Measurements from ENCODE around the gene CHCHD4. TPM values are rescaled to one million over a fixed set of nuclear protein-coding genes. Genes with fewer than 3 reads are reported as not detected.

CHCHD4 gene
- polyA plus RNA-seq, 1 of the 3 experiments (the other 2 are of a cell fraction) = 15.4 TPM

- H3K9ac ChIP-seq = no peak overlapping the region
- peaks cover 13 to 73% of the 10 kb centered on the region in 2 experiments for H3K36me3 ChIP-seq (replicated peaks in 1 of 2; ENCODE audit: control insufficient read depth in 1 of 2, insufficient read depth in 2 of 2, low read length in 1 of 2)
- H3F3A ChIP-seq (replicated peaks; ENCODE audit: insufficient read depth) = peaks cover 32% of the 10 kb centered on the region
- 100% methylated on average over 1 of the region's 5 CpGs for WGBS (ENCODE audit: low lambda C conversion rate)
- no peaks in the 10 kb centered on the region for H4K20me1 ChIP-seq (ENCODE audit: insufficient read depth)
- CTCF ChIA-PET = no interaction called here
- POLR2A ChIA-PET = no interaction called here
- peaks cover 9 to 16% of the 10 kb centered on the region in 2 experiments for H3K4me1 ChIP-seq (ENCODE audit: control insufficient read depth in 1 of 2, insufficient read depth in 2 of 2, low read depth in 1 of 2, low read length in 1 of 2)
- H2AFZ ChIP-seq (ENCODE audit: low read depth) = no peak overlapping the region
- TF ChIP-seq EZH2phosphoT487 (IDR thresholded peaks at IDR 0.05; ENCODE audit: borderline replicate concordance, low read depth) = no peak
- no peaks in the 10 kb centered on the region for H3K9me3 ChIP-seq
- no peaks in the 10 kb centered on the region for H3K9me2 ChIP-seq
- no peak overlapping the region for H3K4me2 ChIP-seq
- H3K79me2 ChIP-seq (ENCODE audit: insufficient read depth) = no peaks in the 10 kb centered on the region; the same call in 1 of the 2 replicates
- H3K27me3 ChIP-seq (ENCODE audit: insufficient read depth) = no peaks in the 10 kb centered on the region
- H3K27ac ChIP-seq (ENCODE audit: low read depth in 2 of 2, low read length in 1 of 2) = 0 out of 4 replicates have a peak overlapping the region, but pooled peaks of 1 of the 2 experiments have one; percentile 4
- H3K4me3 ChIP-seq (ENCODE audit: low read depth in 2 of 2, low read length in 1 of 2) = no peak overlapping the region
- no peak for DNase-seq
These were observed 15.1 kb upstream of the CHCHD4 start for GRCh38 chr3:14139771-14140170.

- DNase-seq = no peak
- no peaks in the 10 kb centered on the region for H3K9me3 ChIP-seq
- TF ChIP-seq YY1 (IDR thresholded peaks at IDR 0.05; ENCODE audit: low read depth) (no peak), POLR2AphosphoS5 (IDR thresholded peaks at IDR 0.05; ENCODE audit: low read depth, low read length) (no peak), CHD2 (IDR thresholded peaks at IDR 0.05; ENCODE audit: low read length, partially characterized antibody) (no peak), TEAD4 (IDR thresholded peaks at IDR 0.05; ENCODE audit: borderline replicate concordance, insufficient read depth) (no peak), FOXJ3 (CRISPR knock-in tag; IDR thresholded peaks at IDR 0.05) (no peak), GATA2 (CRISPR knock-in tag; IDR thresholded peaks at IDR 0.05) (no peak), MEF2A (IDR thresholded peaks at IDR 0.05; ENCODE audit: borderline replicate concordance, low read depth) (no peak), ELF1 (IDR thresholded peaks at IDR 0.05) (no peak), RFX5 (IDR thresholded peaks at IDR 0.05; ENCODE audit: low read length) (no peak), TAF1 (IDR thresholded peaks at IDR 0.05; ENCODE audit: borderline replicate concordance, low read depth, low read length) (no peak), GABPA (IDR thresholded peaks at IDR 0.05; ENCODE audit: low read depth) (no peak)
- WGBS (ENCODE audit: low lambda C conversion rate) = 96% methylated on average over 7 of the region's 14 CpGs
- H3K4me3 ChIP-seq (ENCODE audit: low read depth in 2 of 2, low read length in 1 of 2) = no peak overlapping the region
- H3F3A ChIP-seq (replicated peaks; ENCODE audit: insufficient read depth) = peaks cover 28% of the 10 kb centered on the region
- H3K9me2 ChIP-seq = no peaks in the 10 kb centered on the region
- H4K20me1 ChIP-seq (ENCODE audit: insufficient read depth) = no peaks in the 10 kb centered on the region
- H3K4me2 ChIP-seq = no peak overlapping the region
- H3K27me3 ChIP-seq (ENCODE audit: insufficient read depth) = no peaks in the 10 kb centered on the region
- no peak overlapping the region for H3K27ac ChIP-seq (ENCODE audit: low read depth in 2 of 2, low read length in 1 of 2)
- H2AFZ ChIP-seq (ENCODE audit: low read depth) = no peak overlapping the region
- ChIA-PET POLR2A (no interaction called here), CTCF (no interaction called here)
- H3K79me2 ChIP-seq (ENCODE audit: insufficient read depth) = no peaks in the 10 kb centered on the region; the same call in 1 of the 2 replicates
- H3K4me1 ChIP-seq (ENCODE audit: control insufficient read depth in 1 of 2, insufficient read depth in 2 of 2, low read depth in 1 of 2, low read length in 1 of 2) = peaks cover 4 to 13% of the 10 kb centered on the region in 2 experiments
- no peak overlapping the region for H3K9ac ChIP-seq
- H3K36me3 ChIP-seq (replicated peaks in 1 of 2; ENCODE audit: control insufficient read depth in 1 of 2, insufficient read depth in 2 of 2, low read length in 1 of 2) = peaks cover 15 to 77% of the 10 kb centered on the region in 2 experiments
These were observed 14.4 kb upstream of the CHCHD4 start for GRCh38 chr3:14138878-14139655.
